ENCODE data around the gene HS6ST1. TPM values are rescaled to one million over a fixed set of nuclear protein-coding genes. Genes with fewer than 3 reads are reported as not detected.

Gene HS6ST1
- total RNA-seq, 1 experiment from 2014 or later = 21.5 TPM

GRCh38 chr2:128270672-128271596, 47.7 kb downstream of the HS6ST1 start:
- BruUV-seq (replicated peaks) = no TSS peak
- H2AFZ ChIP-seq (ENCODE audit: low read length) = no peak overlapping the region
- no peaks in the 10 kb centered on the region for H3K9me2 ChIP-seq (replicated peaks; ENCODE audit: low read length)
- no peaks in the 10 kb centered on the region for H3K4me1 ChIP-seq (ENCODE audit: insufficient read depth, low read length)
- H3K27ac ChIP-seq (ENCODE audit: low read length) = no peak overlapping the region
- no peaks in the 10 kb centered on the region for H3K79me2 ChIP-seq (ENCODE audit: low read length)
- no peak overlapping the region for H3K9ac ChIP-seq (ENCODE audit: low read length)
- intact Hi-C loops (cut with micrococcal nuclease) = no loop called here
- no peaks in the 10 kb centered on the region for H4K20me1 ChIP-seq (ENCODE audit: low read length)
- no peaks in the 10 kb centered on the region for H3F3A ChIP-seq (ENCODE audit: low read length, unreplicated experiment)
- H3K36me3 ChIP-seq (ENCODE audit: low read depth, low read length) = peaks cover 5% of the 10 kb centered on the region; the same call in 1 of the 2 replicates
- TF ChIP-seq CTCF (conservative IDR thresholded peaks at IDR 0.05; ENCODE audit: low read depth, low read length) (no peak), EZH2phosphoT487 (IDR thresholded peaks at IDR 0.05; ENCODE audit: borderline replicate concordance, low read length) (no peak), EZH2 (IDR thresholded peaks at IDR 0.05; ENCODE audit: low read length, unreplicated experiment) (no peak)
- H3K9me3 ChIP-seq (ENCODE audit: low read length) = no peaks in the 10 kb centered on the region
- H3K27me3 ChIP-seq (ENCODE audit: low read length) = no peaks in the 10 kb centered on the region
- ATAC-seq (no peak), DNase-seq (no peak)
- H3K4me3 ChIP-seq (ENCODE audit: low read length) = no peak overlapping the region
- POLR2A ChIA-PET (ENCODE audit: unreplicated experiment) = no interaction called here
- H3K4me2 ChIP-seq (ENCODE audit: low read length) = no peak overlapping the region
- CTCF ChIA-PET = no interaction called here

- TF ChIP-seq EZH2 (IDR thresholded peaks at IDR 0.05; ENCODE audit: low read length, unreplicated experiment) (no peak), EZH2phosphoT487 (IDR thresholded peaks at IDR 0.05; ENCODE audit: borderline replicate concordance, low read length) (no peak), CTCF (conservative IDR thresholded peaks at IDR 0.05; ENCODE audit: low read depth, low read length) (no peak)
- ChIA-PET CTCF (no interaction called here), POLR2A (ENCODE audit: unreplicated experiment) (no interaction called here)
- no peaks in the 10 kb centered on the region for H3F3A ChIP-seq (ENCODE audit: low read length, unreplicated experiment)
- H4K20me1 ChIP-seq (ENCODE audit: low read length) = no peaks in the 10 kb centered on the region
- H2AFZ ChIP-seq (ENCODE audit: low read length) = no peak overlapping the region
- no peaks in the 10 kb centered on the region for H3K27me3 ChIP-seq (ENCODE audit: low read length)
- intact Hi-C loops (cut with micrococcal nuclease) = no loop called here
- H3K4me3 ChIP-seq (ENCODE audit: low read length) = no peak overlapping the region
- H3K36me3 ChIP-seq (ENCODE audit: low read depth, low read length) = peaks cover 5% of the 10 kb centered on the region; the same call in 1 of the 2 replicates
- H3K9me2 ChIP-seq (replicated peaks; ENCODE audit: low read length) = no peaks in the 10 kb centered on the region
- H3K4me2 ChIP-seq (ENCODE audit: low read length) = no peak overlapping the region
- no peak for DNase-seq
- no TSS peak for BruUV-seq (replicated peaks)
- no peak for ATAC-seq
- H3K4me1 ChIP-seq (ENCODE audit: insufficient read depth, low read length) = no peaks in the 10 kb centered on the region
- no peaks in the 10 kb centered on the region for H3K9me3 ChIP-seq (ENCODE audit: low read length)
- no peak overlapping the region for H3K9ac ChIP-seq (ENCODE audit: low read length)
- no peaks in the 10 kb centered on the region for H3K79me2 ChIP-seq (ENCODE audit: low read length)
- no peak overlapping the region for H3K27ac ChIP-seq (ENCODE audit: low read length)
Measured at GRCh38 chr2:128269990-128270671, 48.5 kb downstream of the HS6ST1 start.

Measured in PC-3 (cell line).